HEK293 (cell line): Measurements from ENCODE around the gene CLIP1.

Source experiments
- CTCF ChIA-PET: fragments of 350-600 bp; formaldehyde crosslinking; extraction: SDS; loops from one replicate; lab custom pipeline; 2021; ENCODE audit warnings: antibody characterized with exemption; lab: Yijun Ruan, JAX
- POLR2A ChIA-PET: fragments of 300-600 bp; formaldehyde crosslinking; extraction: SDS; loops from one replicate; lab custom pipeline; 2020; ENCODE audit warnings: antibody characterized with exemption, inconsistent platforms; lab: Yijun Ruan, JAX
- H3K27ac ChIP-seq: fragments of 200-500 bp; sonication (Bioruptor generic); 2 replicates; pipeline ENCODE4 v1.5.1; 2014; ENCODE audit warnings: low read depth, low read length, control low read depth, inconsistent platforms; ENCODE audit errors: extremely low read depth
- H3K36me3 ChIP-seq, 2 experiments: fragments of 200-500 bp in 1 of 2; sonication (Bioruptor generic) in 1 of 2; 1 replicate in 1 of 2; 2 replicates in 1 of 2; pipeline ENCODE4 v1.5.1; 2014 to 2017; ENCODE audit warnings: inconsistent platforms in 2 of 2, low read length in 2 of 2; ENCODE audit not compliant: control insufficient read depth in 2 of 2, insufficient read depth in 1 of 2
- H3K4me1 ChIP-seq: fragments of 200-500 bp; sonication (Bioruptor generic); 2 replicates; pipeline ENCODE4 v1.5.1; 2014; ENCODE audit warnings: mild to moderate bottlenecking, low read length, inconsistent platforms; ENCODE audit not compliant: control insufficient read depth, insufficient read depth
- H3K4me3 ChIP-seq: 2 replicates; pipeline ENCODE4 v1.5.1; 2011; ENCODE audit warnings: low read depth, mild to moderate bottlenecking, control low read depth, low read length, moderate library complexity
- H3K9me3 ChIP-seq: fragments of 200-500 bp; sonication (Bioruptor generic); 2 replicates; pipeline ENCODE4 v1.5.1; 2014; ENCODE audit warnings: low read depth, low read length, inconsistent platforms; ENCODE audit not compliant: control insufficient read depth, insufficient read depth
- ATF2 ChIP-seq: fragments of 450-650 bp; formaldehyde crosslinking; IDR thresholded peaks from 2 replicates; pipeline ENCODE4 v1.5.1; 2016; ENCODE audit warnings: missing biosample characterization, missing genetic modification characterization, low read depth
- IKZF3 ChIP-seq: fragments of 450-650 bp; IDR thresholded peaks from 2 replicates; pipeline ENCODE4 v1.5.0; 2018; ENCODE audit warnings: missing biosample characterization, mild to moderate bottlenecking, missing genetic modification characterization, moderate library complexity
- KLF8 ChIP-seq: fragments of 450-650 bp; formaldehyde crosslinking; IDR thresholded peaks from 2 replicates; pipeline ENCODE4 v1.5.1; 2016; ENCODE audit warnings: missing biosample characterization, missing genetic modification characterization
- MZF1 ChIP-seq: fragments of 450-650 bp; formaldehyde crosslinking; IDR thresholded peaks from 2 replicates; pipeline ENCODE4 v1.5.1; 2017; ENCODE audit warnings: missing biosample characterization, missing genetic modification characterization, borderline replicate concordance
- PRDM6 ChIP-seq: fragments of 450-650 bp; formaldehyde crosslinking; IDR thresholded peaks from 2 replicates; pipeline ENCODE4 v1.5.1; 2017; ENCODE audit warnings: missing biosample characterization, missing genetic modification characterization
- ZBTB20 ChIP-seq: fragments of 450-650 bp; formaldehyde crosslinking; IDR thresholded peaks from 2 replicates; pipeline ENCODE4 v1.5.1; 2016; ENCODE audit warnings: missing biosample characterization, missing genetic modification characterization
- ZNF121 ChIP-seq: fragments of 450-650 bp; formaldehyde crosslinking; IDR thresholded peaks from 2 replicates; pipeline ENCODE4 v1.5.1; 2016; ENCODE audit warnings: missing biosample characterization, missing genetic modification characterization
- ZNF157 ChIP-seq: fragments of 450-650 bp; formaldehyde crosslinking; IDR thresholded peaks from 2 replicates; pipeline ENCODE4 v1.5.1; 2016; ENCODE audit warnings: missing biosample characterization, missing genetic modification characterization
- ZNF18 ChIP-seq: fragments of 450-650 bp; formaldehyde crosslinking; IDR thresholded peaks from 2 replicates; pipeline ENCODE4 v1.5.1; 2016; ENCODE audit warnings: missing biosample characterization, missing genetic modification characterization
- ZNF324 ChIP-seq: fragments of 450-650 bp; formaldehyde crosslinking; IDR thresholded peaks from 2 replicates; pipeline ENCODE4 v1.5.1; 2016; ENCODE audit warnings: missing biosample characterization, missing genetic modification characterization
- ZNF362 ChIP-seq: fragments of 450-650 bp; formaldehyde crosslinking; IDR thresholded peaks from 2 replicates; pipeline ENCODE4 v1.5.1; 2016; ENCODE audit warnings: missing biosample characterization, missing genetic modification characterization
- ZNF580 ChIP-seq: fragments of 450-650 bp; formaldehyde crosslinking; IDR thresholded peaks from 2 replicates; pipeline ENCODE4 v1.5.1; 2016; ENCODE audit warnings: missing biosample characterization, missing genetic modification characterization
- ZNF654 ChIP-seq: fragments of 450-650 bp; formaldehyde crosslinking; IDR thresholded peaks from 2 replicates; pipeline ENCODE4 v1.5.1; 2016; ENCODE audit warnings: low read depth, missing biosample characterization, missing genetic modification characterization
- TF ChIP-seq, protein P1 (sequence below): fragments of 450-650 bp; formaldehyde crosslinking; IDR thresholded peaks from 2 replicates; pipeline ENCODE4 v1.5.1; 2016; ENCODE audit warnings: missing biosample characterization, missing genetic modification characterization
- TF ChIP-seq, protein P2 (sequence below): fragments of 450-650 bp; formaldehyde crosslinking; conservative IDR thresholded peaks from 2 replicates; pipeline ENCODE4 v1.5.1; 2016; ENCODE audit warnings: low read depth, missing biosample characterization, missing genetic modification characterization
- TF ChIP-seq, protein P3 (sequence below): fragments of 450-650 bp; formaldehyde crosslinking; IDR thresholded peaks from 2 replicates; pipeline ENCODE4 v1.5.1; 2016; ENCODE audit warnings: missing biosample characterization, missing genetic modification characterization

Gene CLIP1

GRCh38 chr12:122413516-122414404, 8.7 kb downstream of the CLIP1 start:
- no peaks in the 10 kb centered on the region; a peak in 1 of 3 replicates for H3K36me3 ChIP-seq
- no peak overlapping the region for H3K27ac ChIP-seq
- H3K4me3 ChIP-seq = no peak overlapping the region
- CTCF ChIA-PET = interaction anchor here (1.0 to 1.5 kb wide), 2 partner anchors 14 to 33 kb away, joined by 3 to 11 read pairs; no protein-coding TSS in a partner anchor
- no peaks in the 10 kb centered on the region for H3K9me3 ChIP-seq
- H3K4me1 ChIP-seq = peaks cover 17% of the 10 kb centered on the region; the same call in 1 of the 2 replicates
- POLR2A ChIA-PET = interaction anchor here (0.6 to 1.3 kb wide), 2 partner anchors 13 to 46 kb away, joined by 3 to 9 read pairs; no protein-coding TSS in a partner anchor
- TF ChIP-seq, protein P1, sequence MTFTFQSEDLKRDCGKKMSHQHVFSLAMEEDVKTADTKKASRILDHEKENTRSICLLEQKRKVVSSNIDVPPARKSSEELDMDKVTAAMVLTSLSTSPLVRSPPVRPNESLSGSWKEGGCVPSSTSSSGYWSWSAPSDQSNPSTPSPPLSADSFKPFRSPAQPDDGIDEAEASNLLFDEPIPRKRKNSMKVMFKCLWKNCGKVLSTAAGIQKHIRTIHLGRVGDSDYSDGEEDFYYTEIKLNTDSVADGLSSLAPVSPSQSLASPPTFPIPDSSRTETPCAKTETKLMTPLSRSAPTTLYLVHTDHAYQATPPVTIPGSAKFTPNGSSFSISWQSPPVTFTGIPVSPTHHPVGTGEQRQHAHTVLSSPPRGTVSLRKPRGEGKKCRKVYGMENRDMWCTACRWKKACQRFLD = no peak
- no peak for TF ChIP-seq ZNF324 (tag by site-specific recombination)
- peak; percentile 33; the same call in 1 of the 2 replicates for TF ChIP-seq MZF1
- TF ChIP-seq ZNF157 (tag by site-specific recombination) = no peak
- TF ChIP-seq PRDM6 (tag by site-specific recombination) = peak; percentile 79
- TF ChIP-seq, protein P2, sequence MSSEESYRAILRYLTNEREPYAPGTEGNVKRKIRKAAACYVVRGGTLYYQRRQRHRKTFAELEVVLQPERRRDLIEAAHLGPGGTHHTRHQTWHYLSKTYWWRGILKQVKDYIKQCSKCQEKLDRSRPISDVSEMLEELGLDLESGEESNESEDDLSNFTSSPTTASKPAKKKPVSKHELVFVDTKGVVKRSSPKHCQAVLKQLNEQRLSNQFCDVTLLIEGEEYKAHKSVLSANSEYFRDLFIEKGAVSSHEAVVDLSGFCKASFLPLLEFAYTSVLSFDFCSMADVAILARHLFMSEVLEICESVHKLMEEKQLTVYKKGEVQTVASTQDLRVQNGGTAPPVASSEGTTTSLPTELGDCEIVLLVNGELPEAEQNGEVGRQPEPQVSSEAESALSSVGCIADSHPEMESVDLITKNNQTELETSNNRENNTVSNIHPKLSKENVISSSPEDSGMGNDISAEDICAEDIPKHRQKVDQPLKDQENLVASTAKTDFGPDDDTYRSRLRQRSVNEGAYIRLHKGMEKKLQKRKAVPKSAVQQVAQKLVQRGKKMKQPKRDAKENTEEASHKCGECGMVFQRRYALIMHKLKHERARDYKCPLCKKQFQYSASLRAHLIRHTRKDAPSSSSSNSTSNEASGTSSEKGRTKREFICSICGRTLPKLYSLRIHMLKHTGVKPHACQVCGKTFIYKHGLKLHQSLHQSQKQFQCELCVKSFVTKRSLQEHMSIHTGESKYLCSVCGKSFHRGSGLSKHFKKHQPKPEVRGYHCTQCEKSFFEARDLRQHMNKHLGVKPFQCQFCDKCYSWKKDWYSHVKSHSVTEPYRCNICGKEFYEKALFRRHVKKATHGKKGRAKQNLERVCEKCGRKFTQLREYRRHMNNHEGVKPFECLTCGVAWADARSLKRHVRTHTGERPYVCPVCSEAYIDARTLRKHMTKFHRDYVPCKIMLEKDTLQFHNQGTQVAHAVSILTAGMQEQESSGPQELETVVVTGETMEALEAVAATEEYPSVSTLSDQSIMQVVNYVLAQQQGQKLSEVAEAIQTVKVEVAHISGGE (tag by site-specific recombination) = 0 out of 2 replicates have a peak, but pooled peaks have one; percentile 24
- peak; percentile 92 for TF ChIP-seq ZNF121 (tag by site-specific recombination)
- TF ChIP-seq KLF8 (tag by site-specific recombination) = 0 out of 2 replicates have a peak, but pooled peaks have one; percentile 22
- TF ChIP-seq ATF2 (tag by site-specific recombination) = no peak
- no peak; the same call in 1 of the 2 replicates for TF ChIP-seq ZNF654 (tag by site-specific recombination)
- peak; percentile 32; the same call in 1 of the 2 replicates for TF ChIP-seq ZBTB20
- 0 out of 2 replicates have a peak, but pooled peaks have one; percentile 28 for TF ChIP-seq ZNF18 (tag by site-specific recombination)
- TF ChIP-seq ZNF362 (tag by site-specific recombination) = 0 out of 2 replicates have a peak, but pooled peaks have one; percentile 27
- peak; percentile 19; the same call in 1 of the 2 replicates for TF ChIP-seq IKZF3 (tag by site-specific recombination)
- TF ChIP-seq, protein P3, sequence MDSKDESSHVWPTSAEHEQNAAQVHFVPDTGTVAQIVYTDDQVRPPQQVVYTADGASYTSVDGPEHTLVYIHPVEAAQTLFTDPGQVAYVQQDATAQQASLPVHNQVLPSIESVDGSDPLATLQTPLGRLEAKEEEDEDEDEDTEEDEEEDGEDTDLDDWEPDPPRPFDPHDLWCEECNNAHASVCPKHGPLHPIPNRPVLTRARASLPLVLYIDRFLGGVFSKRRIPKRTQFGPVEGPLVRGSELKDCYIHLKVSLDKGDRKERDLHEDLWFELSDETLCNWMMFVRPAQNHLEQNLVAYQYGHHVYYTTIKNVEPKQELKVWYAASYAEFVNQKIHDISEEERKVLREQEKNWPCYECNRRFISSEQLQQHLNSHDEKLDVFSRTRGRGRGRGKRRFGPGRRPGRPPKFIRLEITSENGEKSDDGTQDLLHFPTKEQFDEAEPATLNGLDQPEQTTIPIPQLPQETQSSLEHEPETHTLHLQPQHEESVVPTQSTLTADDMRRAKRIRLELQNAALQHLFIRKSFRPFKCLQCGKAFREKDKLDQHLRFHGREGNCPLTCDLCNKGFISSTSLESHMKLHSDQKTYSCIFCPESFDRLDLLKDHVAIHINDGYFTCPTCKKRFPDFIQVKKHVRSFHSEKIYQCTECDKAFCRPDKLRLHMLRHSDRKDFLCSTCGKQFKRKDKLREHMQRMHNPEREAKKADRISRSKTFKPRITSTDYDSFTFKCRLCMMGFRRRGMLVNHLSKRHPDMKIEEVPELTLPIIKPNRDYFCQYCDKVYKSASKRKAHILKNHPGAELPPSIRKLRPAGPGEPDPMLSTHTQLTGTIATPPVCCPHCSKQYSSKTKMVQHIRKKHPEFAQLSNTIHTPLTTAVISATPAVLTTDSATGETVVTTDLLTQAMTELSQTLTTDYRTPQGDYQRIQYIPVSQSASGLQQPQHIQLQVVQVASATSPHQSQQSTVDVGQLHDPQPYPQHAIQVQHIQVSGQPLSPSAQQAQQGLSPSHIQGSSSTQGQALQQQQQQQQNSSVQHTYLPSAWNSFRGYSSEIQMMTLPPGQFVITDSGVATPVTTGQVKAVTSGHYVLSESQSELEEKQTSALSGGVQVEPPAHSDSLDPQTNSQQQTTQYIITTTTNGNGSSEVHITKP = peak; percentile 80; the same call in 1 of the 2 replicates
- 0 out of 2 replicates have a peak, but pooled peaks have one; percentile 34 for TF ChIP-seq ZNF580 (tag by site-specific recombination)
- TF ChIP-seq, all 188 proteins: peak for 11
